ENCODE results near the gene HDAC4. TPM values are rescaled to one million over a fixed set of nuclear protein-coding genes. Genes with fewer than 3 reads are reported as not detected.

The HDAC4 gene
- total and polyA plus RNA-seq, 10 of the 15 experiments (the other 5 are each of a cell fraction or from before 2014, with no cell fraction given): 0.22 to 15.7 (median 4.8) TPM

- Histone ChIP-seq H3K9ac (ENCODE audit: control insufficient read depth, insufficient read depth, low read length) (no peak overlapping the region), H3K4me1 (ENCODE audit: control insufficient read depth, insufficient read depth, low read length) (no peaks in the 10 kb centered on the region), H2AFZ (ENCODE audit: control insufficient read depth, low read depth, low read length) (no peak overlapping the region), H3K27me3 (replicated peaks in 1 of 2; ENCODE audit: control insufficient read depth in 2 of 2, insufficient read depth in 2 of 2, low read length in 1 of 2) (peaks cover 0 to 1% of the 10 kb centered on the region in 2 experiments; a peak in 2 of 4 replicates), H4K20me1 (ENCODE audit: control insufficient read depth, insufficient read depth) (no peaks in the 10 kb centered on the region), H3K27ac (ENCODE audit: control insufficient read depth, insufficient read depth) (no peak overlapping the region), H3K4me3 (no peak overlapping the region), H3K79me2 (ENCODE audit: control insufficient read depth, insufficient read depth, low read length) (no peaks in the 10 kb centered on the region), H3K9me3 (replicated peaks; ENCODE audit: control insufficient read depth, insufficient read depth, low read length) (peaks cover 1% of the 10 kb centered on the region; the same call in 2 of the 3 replicates), H3K36me3 (ENCODE audit: control insufficient read depth in 2 of 2, insufficient read depth in 2 of 2, low read length in 1 of 2) (no peaks in the 10 kb centered on the region), H3K4me2 (ENCODE audit: control insufficient read depth, insufficient read depth) (no peak overlapping the region)
- in situ Hi-C loops (cut with MboI): no loop called here
- ChIA-PET RAD21 (ENCODE audit: unreplicated experiment) (no interaction called here), SMC1A (ENCODE audit: uncharacterized antibody, unreplicated experiment) (interaction anchor here (0.7 kb wide), 1 partner anchor 9 kb away, joined by 3 read pairs; no protein-coding TSS in a partner anchor), POLR2A (no interaction called here), CTCF (no interaction called here)
- no TSS peak for BruUV-seq (replicated peaks)
- TF ChIP-seq BCL11A (IDR thresholded peaks at IDR 0.05; ENCODE audit: low read depth, low read length): no peak
- TF ChIP-seq, protein P1, sequence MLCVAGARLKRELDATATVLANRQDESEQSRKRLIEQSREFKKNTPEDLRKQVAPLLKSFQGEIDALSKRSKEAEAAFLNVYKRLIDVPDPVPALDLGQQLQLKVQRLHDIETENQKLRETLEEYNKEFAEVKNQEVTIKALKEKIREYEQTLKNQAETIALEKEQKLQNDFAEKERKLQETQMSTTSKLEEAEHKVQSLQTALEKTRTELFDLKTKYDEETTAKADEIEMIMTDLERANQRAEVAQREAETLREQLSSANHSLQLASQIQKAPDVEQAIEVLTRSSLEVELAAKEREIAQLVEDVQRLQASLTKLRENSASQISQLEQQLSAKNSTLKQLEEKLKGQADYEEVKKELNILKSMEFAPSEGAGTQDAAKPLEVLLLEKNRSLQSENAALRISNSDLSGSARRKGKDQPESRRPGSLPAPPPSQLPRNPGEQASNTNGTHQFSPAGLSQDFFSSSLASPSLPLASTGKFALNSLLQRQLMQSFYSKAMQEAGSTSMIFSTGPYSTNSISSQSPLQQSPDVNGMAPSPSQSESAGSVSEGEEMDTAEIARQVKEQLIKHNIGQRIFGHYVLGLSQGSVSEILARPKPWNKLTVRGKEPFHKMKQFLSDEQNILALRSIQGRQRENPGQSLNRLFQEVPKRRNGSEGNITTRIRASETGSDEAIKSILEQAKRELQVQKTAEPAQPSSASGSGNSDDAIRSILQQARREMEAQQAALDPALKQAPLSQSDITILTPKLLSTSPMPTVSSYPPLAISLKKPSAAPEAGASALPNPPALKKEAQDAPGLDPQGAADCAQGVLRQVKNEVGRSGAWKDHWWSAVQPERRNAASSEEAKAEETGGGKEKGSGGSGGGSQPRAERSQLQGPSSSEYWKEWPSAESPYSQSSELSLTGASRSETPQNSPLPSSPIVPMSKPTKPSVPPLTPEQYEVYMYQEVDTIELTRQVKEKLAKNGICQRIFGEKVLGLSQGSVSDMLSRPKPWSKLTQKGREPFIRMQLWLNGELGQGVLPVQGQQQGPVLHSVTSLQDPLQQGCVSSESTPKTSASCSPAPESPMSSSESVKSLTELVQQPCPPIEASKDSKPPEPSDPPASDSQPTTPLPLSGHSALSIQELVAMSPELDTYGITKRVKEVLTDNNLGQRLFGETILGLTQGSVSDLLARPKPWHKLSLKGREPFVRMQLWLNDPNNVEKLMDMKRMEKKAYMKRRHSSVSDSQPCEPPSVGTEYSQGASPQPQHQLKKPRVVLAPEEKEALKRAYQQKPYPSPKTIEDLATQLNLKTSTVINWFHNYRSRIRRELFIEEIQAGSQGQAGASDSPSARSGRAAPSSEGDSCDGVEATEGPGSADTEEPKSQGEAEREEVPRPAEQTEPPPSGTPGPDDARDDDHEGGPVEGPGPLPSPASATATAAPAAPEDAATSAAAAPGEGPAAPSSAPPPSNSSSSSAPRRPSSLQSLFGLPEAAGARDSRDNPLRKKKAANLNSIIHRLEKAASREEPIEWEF (IDR thresholded peaks at IDR 0.05; ENCODE audit: insufficient replicate concordance, low read depth, low read length): no peak
- ATAC-seq (no peak), FAIRE-seq (no peak), DNase-seq (ENCODE audit: low read depth, low spot score) (no peak)
- WGBS (ENCODE audit: insufficient coverage, insufficient replicate concordance, low lambda C conversion rate, missing lambda C conversion rate): 47% methylated on average over 16 of the region's 16 CpGs
- intact Hi-C loops (cut with micrococcal nuclease; ENCODE audit: unreplicated experiment): no loop called here
These were observed 378.2 kb downstream of the HDAC4 start for GRCh38 chr2:239022437-239023260.

All from GM12878 (cell line).